HG02852 (cell line): ENCODE data around the gene EXOC7.

Experiments
- ATAC-seq: cut with Tn5 transposase; IDR thresholded peaks from one replicate; pipeline ENCODE4 v1.9.1; 2021; ENCODE audit warnings: mild to moderate bottlenecking, moderate library complexity; ENCODE audit not compliant: unreplicated experiment

The EXOC7 gene

GRCh38 chr17:76122431-76123190 is 19.0 kb upstream of the EXOC7 start:
- no peak for ATAC-seq

DNA sequence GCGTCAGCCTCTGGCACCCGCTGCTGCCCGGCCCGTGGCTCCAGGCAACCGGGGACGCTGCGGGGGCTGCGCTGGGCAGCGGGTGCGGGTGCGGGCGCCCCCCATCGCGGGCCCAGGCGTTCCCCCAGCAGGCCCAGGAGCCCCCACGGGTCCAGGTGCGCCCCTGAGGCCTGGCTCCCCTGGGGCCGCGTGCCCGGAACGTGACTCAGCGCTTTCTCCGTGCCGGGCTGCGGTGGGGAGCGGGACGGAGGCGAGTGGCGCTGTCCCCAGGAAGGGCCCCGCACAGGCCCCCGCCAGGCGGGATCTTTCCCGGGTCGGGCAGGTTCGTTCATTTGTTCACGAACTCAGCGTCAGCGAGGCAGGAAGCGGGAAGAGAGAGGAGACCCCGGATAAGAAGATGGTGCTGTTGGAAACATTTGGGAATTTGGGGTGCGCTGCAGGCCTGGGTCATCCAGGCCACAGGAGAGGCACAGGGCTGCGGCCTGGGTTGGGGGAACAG is 18.4 kb upstream of the EXOC7 start:
- ATAC-seq = no peak

GRCh38 chr17:76120658-76121008 is 17.0 kb upstream of the EXOC7 start:
- ATAC-seq = no peak

- ATAC-seq = no peak
Measured at GRCh38 chr17:76119409-76120371, 16.1 kb upstream of the EXOC7 start.

- ATAC-seq = no peak
Measured at GRCh38 chr17:76115138-76115754, 11.7 kb upstream of the EXOC7 start.

DNA sequence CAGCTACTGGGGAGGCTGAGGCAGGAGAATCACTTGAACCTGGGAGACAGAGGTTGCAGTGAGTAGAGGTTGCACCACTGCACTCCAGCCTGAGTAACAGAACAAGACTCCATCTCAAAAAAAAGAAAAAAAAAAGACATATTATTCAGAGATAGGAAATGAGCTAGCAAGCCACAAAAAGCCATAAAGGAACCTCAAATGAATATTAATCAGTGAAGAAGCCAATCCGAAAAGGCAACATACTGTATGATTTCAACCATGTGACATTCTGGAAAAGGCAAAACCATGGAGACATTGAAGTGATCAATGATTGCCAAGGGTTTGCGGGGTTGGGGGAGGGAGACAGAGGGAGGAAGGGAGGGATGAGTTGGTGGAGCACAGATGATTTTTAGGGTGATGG is 8.4 kb upstream of the EXOC7 start:
- ATAC-seq = no peak

DNA sequence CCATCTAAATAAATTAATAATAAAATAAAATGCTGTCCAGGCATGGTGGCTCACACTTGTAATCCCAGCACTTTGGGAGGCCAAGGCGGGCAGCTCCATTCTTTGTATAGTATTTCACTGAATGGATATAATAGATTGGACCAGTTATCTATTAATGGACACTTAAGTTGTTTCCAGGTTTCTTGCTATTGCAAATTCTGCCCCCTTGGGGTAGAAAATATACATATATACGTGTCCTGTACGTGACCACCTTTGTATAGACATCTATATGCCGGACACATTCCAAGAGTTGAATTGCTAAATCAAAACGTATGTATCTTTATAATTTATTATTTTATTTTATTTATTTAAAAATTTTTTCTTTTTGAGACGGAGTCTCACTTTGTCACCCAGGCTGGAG is 3.9 kb upstream of the EXOC7 start:
- no peak for ATAC-seq

- no peak for ATAC-seq
Measured at GRCh38 chr17:76106703-76107102, 3.1 kb upstream of the EXOC7 start.

- ATAC-seq = no peak
Measured at GRCh38 chr17:76104896-76105231, 1.3 kb upstream of the EXOC7 start.

DNA sequence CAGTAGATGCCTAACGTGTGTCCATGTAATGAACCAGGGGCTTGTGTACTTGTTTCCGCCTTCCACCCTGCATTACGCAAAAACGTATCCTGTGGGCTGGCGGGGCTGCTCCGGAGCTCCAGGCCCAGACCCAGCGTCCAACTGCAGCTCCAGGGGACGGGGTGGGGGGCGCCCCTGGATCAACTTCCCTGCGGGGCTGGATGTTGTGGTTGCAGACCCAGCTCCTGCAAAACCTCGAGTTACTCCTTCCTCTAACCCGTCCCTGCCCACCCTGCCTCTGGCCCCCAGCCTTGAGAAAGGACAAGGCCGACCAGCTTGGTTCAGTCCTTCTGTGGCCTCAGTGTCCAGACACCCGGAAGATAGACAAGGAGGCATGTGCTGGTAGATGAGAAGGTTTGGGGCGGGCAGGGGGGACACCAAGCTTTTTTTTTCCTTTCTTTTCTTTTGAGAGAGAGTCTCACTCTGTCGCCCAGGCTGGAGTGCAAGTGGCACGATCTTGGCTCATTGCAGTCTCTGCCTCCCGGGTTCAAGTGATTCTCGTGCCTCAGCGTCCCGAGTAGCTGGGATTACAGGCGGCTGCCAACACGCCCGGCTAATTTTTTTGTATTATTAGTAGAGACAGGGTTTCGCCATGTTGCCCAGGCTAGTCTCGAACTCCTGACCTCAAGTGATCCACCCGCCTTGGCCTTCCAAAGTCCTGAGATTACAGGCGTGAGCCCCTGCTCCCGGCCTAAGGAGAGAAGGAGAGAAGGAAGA is 731 bp upstream of the EXOC7 start:
- no peak for ATAC-seq

GRCh38 chr17:76102944-76103273 is 678 bp downstream of the EXOC7 start:
- ATAC-seq = no peak

DNA sequence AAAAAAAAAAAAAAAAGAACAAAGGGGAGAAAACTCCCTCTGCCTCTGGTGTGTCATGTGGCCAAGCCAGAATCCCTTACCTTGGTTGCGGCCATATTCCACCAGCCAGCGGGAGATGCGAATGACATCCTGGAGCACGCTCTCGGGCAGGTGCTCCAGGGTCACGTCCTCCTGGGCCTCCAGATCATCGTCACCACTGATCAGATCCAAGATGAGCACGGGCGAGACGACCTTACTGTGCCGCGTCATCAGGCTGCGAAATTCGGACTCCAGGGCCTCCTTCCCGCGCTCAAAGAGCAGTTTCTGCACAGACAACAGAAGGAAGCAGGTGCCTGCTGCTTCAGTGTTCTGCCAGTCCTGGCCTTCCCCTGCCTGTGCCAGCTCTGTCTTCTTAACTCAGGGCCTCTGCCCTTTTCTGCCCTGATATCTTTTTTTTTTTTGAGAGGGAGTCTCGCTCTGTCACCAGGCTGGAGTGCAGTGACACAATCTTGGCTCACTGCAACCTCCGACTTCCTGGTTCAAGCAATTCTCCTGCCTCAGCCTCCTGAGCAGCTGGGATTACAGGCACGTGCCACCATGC is 5.8 kb downstream of the EXOC7 start:
- no peak for ATAC-seq

DNA sequence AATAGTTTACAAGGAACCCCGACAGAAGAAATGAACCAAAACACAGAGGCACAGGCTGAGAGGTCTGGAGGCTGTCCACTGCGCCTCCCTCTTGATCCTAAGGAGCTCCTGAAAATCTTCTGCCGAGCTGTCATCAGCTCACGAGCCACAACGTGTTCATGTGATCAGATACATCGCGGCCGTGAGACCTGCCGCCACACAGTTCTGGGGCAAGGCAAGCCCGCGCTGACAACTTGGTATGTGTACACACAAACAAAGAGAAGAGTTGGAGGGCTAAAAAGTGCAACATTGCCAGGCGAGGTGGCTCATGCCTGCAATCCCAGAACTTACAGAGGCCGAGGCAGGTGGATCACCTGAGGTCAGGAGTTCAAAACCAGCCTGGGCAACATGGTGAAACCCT is 7.6 kb downstream of the EXOC7 start:
- ATAC-seq = no peak

GRCh38 chr17:76094046-76094445 is 9.5 kb downstream of the EXOC7 start:
- ATAC-seq = no peak

GRCh38 chr17:76092526-76093413 is 10.8 kb downstream of the EXOC7 start:
- ATAC-seq = no peak

GRCh38 chr17:76091526-76092286 is 11.9 kb downstream of the EXOC7 start:
- no peak for ATAC-seq

DNA sequence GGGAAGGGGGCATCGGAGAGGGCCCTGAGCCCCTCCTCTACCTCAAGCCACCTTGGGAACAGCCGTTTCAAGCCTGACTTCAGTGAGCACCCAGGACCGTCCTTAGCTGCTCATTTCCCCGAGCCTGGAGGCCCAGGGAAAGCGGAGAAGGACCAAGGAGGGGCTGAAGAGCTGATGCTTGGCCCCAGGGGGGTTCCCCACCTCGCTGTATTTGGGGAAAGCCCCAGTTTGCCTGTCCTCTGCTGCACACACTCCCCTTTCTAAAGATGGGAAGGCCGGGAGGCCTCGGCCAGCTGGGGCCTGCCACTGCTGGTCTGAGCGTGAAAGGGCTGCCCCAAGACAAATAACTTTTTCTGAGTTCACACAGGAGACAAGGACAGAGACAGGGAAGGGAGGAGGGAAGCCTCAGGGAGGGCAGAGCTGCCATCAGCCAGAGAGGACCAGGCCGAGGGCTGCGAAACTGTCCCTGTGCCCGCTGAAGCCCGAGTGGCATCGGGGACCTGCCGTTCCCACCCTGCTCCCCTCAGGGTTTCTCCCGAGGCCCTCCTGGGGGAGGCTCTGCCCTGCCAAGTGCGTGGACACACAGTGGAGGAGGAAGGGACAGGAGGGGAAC is 13.0 kb downstream of the EXOC7 start:
- no peak for ATAC-seq

- no peak for ATAC-seq
Measured at GRCh38 chr17:76089680-76090516, 13.7 kb downstream of the EXOC7 start.
